Measurements from ENCODE around the gene CYP2A7.

- TF ChIP-seq CTCF (IDR thresholded peaks at IDR 0.05) = no peak
- TF ChIP-seq POLR2A (IDR thresholded peaks at IDR 0.05) = no peak
Observed at GRCh38 chr19:40906512-40906911, 24.5 kb upstream of the CYP2A7 start.
